M059J (cell line): ENCODE results near the gene PXDN. TPM values are rescaled to one million over a fixed set of nuclear protein-coding genes. Genes with fewer than 3 reads are reported as not detected.
"Not testable (repeated sequence)": the region's sequence is repeated elsewhere in the genome, so short reads cannot be mapped to it uniquely, and the experiment has no call there.

Experiments used
- DNase-seq: peaks from one replicate; pipeline ENCODE4 v3.0.0-alpha.2; 2012; ENCODE audit warnings: low read depth
- total RNA-seq: library from RNA; depleted of rRNA; stranded (reverse); fragments of >200 nt; shearing (Covaris generic); gene quantifications from 2 replicates; pipeline ENCODE4 v1.2.3, GENCODE V29; 2014

PXDN gene
- total RNA-seq, 1 experiment from 2014 or later, result 115 TPM

DNA sequence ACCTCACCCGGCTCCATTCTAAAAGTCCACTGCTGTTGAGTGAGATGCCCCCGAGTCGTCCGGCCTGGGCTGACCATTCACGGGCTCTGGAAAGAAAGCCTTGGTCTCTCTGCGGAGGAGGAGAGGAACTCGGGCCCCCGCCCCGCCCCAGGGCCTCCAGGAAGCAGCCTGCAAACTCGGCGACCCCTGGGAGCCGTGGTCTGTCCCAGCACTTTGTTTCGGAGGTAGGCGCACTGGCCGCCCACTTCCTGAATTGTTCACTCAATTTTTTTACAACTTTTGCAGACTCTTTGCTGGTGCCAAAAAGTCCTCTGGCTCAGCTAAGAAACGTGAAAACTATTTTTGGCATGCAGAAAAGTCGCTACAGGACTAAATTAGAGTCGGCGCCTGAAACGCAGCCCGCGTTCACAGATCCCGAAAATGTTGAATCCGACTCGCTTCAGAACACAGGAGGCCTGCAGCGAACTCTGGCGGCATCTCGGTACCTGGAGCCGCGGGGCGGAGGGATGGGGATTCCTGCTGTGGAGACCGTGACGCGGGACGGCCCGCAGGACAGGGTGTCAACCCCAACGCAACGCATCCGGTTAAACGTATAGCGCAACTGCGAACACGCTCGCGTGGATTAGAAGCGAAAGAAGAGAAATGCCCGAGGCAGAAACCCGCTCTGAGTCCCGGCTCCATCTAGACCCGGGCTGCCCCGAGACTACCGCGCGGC is 1.5 kb downstream of the PXDN start:
- DNase-seq, result peak; percentile 90

DNA sequence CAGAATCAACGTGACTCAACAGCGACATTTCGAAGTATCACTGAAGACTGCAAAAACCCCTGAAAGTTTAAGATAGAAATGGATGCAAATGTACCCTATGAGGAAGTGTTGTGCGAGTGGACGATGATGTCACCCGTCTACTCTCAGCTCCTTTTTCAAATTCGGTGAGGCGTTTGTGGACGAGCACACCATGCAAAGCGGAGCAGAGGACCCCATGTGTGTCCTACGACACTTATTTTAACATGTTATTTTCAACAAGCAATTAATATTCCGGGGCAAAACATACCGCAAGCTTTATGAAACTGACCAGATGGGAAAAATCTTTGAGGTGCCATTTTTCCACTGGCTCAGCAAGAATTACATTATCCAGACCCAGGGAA is 2.0 kb downstream of the PXDN start:
- no peak for DNase-seq

DNA sequence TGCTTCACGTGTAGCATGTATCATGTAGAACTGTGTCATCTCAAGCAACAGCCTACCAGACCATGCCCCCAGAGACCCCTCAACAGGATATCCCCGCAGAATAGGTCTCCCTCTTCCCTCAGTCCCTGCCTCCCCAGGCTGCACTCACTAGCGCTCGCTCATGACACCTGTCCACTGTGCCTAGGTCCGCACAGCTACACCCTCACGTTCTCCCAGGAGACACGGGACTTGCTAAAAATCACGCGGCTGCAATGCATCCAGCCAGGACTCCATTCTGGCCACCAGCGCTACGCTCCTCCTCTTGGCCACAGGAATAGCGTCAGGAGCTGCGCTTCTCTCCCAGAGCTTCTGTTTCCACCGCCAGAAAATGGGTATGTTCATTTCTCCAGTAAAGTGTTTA is 2.5 kb downstream of the PXDN start:
- DNase-seq, result no peak

DNA sequence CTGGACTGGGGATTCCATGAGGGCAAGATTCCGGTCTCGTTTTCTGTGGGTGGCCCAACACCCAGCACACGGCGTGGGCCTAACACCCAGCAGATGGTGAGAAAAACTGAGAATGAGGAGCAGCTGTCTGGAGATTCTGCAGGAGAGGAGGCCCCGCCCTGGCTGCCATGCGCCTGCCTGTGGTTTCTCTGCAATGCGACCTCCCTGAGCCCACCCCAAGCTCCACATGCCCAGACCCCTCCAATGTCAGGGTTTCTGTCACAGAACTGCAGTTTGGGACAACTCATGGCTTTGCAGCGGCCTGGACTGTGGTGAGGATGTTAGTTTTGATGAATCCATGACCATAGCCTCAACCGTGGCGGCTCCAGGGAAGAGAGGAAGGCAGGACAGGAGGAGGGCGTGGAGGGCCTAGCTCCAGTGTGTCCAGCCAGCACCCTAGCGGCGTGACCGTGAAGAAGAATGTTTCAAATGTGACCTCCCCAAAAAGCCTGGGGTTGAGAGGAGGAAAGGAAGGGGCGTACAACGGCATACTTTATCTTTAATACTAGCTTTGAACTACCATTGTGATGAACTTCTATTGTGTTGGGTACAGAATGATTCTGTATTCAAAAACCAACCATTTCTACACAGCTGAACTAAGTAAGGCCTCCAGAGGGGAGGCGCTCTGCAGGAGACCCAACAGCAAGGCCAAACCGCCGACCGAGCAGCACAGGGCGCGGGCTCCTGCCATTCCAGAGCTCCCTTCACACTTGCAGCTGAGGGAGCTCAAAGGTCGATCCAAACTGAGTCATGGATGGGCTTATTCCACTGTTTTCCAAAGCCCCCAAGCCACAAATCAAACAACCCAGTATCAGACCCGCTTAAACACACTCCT is 3.4 kb downstream of the PXDN start:
- peak; percentile 52 for DNase-seq

- DNase-seq, result peak; percentile 43
Observed at GRCh38 chr2:1739961-1740715, 4.2 kb downstream of the PXDN start.

- no peak for DNase-seq
Observed at GRCh38 chr2:1739322-1739957, 4.9 kb downstream of the PXDN start.

DNA sequence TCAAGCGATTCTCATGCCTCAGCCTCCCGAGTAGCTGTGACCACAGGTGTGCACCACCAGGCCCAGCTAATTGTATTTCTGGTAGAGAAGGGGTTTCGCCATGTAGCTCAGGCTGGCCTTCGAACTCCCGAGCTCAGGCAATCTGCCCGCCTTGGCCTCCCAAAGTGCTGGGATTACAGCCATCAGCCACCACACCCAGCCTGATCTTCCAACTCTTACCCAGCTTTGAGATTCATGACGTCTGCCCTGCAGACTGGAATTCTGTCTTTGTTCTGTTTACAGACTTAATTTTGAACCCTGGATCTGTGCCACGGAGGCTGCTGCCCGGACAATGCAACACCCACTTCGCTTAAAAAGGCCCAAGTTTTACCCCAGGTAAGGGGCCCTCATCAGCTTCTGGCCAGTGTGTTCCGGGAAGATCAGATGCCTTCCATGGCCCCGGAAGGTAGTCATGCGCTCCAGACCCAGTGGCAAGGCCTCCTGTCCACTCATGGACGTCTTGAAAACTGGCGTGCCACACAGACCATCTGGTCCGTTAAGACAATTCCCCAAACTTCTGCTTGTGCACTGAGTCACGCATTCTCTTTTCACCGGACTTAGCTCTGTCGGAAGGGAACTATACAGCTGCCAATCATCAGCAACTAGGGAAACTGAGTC is 5.5 kb downstream of the PXDN start:
- DNase-seq, result no peak

GRCh38 chr2:1738163-1738562 is 6.2 kb downstream of the PXDN start:
- DNase-seq, result no peak

DNA sequence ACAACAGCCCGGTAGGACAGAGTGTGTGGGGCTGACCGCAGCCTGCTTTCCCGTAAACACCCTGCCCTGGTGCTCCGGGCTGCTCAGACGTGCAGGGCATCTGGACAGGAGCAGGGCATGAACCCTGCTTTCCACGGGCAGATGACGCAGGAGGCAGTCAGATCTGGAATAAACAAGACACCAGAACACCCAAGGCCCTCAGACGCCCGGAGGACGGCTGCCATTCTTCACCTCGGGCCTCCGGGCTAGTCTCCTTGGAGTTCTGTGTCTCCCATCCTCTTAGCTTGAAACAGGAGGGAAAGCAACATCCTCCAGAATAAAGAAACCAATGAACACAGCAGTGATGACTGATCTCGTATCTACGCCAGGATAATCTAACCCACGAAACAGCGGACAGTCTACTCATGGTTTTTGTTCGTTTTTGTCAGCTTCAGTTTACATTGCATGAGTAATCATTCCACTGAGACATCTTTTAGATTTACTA is 7.3 kb downstream of the PXDN start:
- peak; percentile 93 for DNase-seq

DNA sequence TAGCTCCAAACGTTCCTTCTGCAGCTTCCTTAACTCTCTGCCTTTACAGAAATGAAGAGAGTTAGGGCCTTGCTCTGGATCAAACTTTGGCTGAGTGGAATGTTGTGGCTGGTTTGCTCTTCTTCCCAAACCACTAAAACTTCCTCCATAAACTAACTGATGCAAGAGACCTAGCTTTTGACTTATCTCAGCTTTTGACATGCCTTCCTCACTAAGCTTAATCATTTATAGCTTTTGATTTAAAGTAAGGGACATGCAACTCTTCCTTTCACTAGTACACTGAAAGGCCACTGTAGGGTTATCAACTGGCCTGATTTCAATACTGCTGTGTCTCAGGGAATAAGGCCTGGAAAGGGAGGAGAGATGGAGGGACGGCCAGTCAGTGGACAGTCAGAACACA is 8.3 kb downstream of the PXDN start:
- peak; percentile 60 for DNase-seq

DNA sequence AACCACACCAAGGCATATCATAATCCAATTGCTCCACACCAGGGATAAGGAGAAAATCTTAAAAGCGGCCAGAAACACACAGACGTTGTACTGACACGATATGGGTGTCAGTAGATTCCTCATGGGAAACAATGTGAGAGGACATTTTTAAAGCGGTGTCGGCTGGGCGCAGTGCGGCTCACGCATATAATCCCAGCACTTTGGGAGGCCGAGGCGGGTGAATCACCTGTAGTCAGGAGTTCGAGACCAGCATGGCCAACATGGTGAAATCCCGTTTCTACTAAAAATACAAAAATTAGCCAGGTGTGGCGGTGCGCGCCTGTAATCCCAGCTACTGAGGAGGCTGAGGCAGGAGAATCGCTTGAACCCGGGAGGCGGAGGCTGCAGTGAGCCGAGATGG is 11.0 kb downstream of the PXDN start:
- DNase-seq, result not testable (repeated sequence)

GRCh38 chr2:1731963-1732768 is 12.1 kb downstream of the PXDN start:
- DNase-seq, result peak; percentile 83

DNA sequence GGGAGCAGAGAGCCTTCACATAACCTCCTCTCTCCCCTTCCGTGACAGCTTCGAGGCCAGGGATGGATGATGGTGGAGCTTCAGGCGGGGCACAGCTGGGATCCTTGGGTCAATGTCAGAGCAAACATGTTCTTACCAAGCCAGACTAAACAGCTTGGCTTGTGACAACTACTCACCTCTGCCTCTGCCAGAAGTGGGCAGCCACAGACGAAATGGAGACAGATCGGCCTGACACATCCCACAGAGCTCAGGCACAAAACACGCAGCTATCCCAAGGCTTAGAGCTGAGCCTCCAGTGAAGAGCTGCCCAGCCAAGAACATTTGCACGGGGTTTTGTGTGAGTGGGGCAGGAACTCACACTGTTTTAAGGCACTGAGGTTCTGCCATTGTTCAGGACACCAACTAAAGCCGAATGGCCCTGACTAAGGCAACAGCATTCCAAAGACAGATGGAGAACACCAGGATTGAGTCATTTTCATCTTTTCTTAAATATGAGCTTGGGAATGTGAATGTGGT is 12.8 kb downstream of the PXDN start:
- DNase-seq, result peak; percentile 81

GRCh38 chr2:1730015-1730927 is 14.0 kb downstream of the PXDN start:
- peak; percentile 86 for DNase-seq

DNA sequence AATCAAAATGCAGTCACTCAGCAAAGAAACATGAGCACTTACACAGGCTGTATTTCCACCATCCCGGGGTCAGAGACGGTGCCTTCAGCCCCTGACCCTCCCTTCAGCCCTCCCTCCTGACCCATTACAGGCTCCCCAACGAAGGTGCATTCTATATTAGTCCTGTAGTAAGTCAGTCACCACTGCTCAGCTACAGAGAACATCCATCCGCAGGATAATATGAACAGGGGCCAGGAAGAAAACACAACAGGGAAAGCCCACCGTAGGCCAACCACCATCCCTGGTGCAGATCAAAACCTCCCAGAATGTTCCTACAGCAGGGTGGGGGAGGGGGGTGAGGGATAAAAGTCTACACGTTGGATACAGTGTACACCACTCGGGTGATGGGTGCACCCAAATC is 15.1 kb downstream of the PXDN start:
- DNase-seq, result no peak

DNA sequence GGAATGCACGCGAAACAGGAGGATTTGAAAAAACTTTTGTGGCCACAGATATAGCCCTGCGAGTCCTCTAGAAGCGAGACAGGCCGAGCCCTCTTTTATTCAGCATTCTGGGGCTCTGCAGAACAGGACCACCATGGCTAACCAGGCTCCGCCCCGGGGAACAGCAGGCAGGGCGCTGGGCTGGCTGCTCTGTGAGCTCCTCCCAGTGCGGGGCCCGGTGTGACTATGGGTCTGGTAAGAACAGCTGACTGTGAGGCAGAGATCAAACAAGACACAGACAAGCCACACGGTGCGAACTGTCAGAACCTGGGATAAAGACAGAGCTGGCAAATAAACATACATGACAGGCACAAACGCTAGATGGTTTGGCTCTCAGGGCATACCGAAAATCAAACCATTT is 15.5 kb downstream of the PXDN start:
- no peak for DNase-seq

GRCh38 chr2:1727796-1728474 is 16.4 kb downstream of the PXDN start:
- DNase-seq, result no peak

GRCh38 chr2:1727101-1727771 is 17.1 kb downstream of the PXDN start:
- no peak for DNase-seq
